Ectodermal cell (in vitro differentiated cells): ENCODE measurements around the gene SIAH1.

Experiments used
- H3K27ac ChIP-seq: 2 replicates; pipeline ENCODE4 v1.7.0; 2013; ENCODE audit warnings: mild to moderate bottlenecking, low read depth, low read length; ENCODE audit not compliant: insufficient read depth, poor library complexity, severe bottlenecking
- H3K27me3 ChIP-seq: 2 replicates; pipeline ENCODE4 v1.7.0; 2013; ENCODE audit warnings: mild to moderate bottlenecking, low read length; ENCODE audit not compliant: insufficient read depth, control insufficient read depth, poor library complexity, severe bottlenecking
- H3K36me3 ChIP-seq: one replicate; pipeline ENCODE4 v1.7.0; 2013; ENCODE audit warnings: low read length; ENCODE audit not compliant: control insufficient read depth, insufficient read depth
- H3K4me1 ChIP-seq: one replicate; pipeline ENCODE4 v1.7.0; 2013; ENCODE audit warnings: low read length; ENCODE audit not compliant: control insufficient read depth, insufficient read depth
- H3K4me3 ChIP-seq: 2 replicates; pipeline ENCODE4 v1.7.0; 2013; ENCODE audit warnings: low read depth, low read length, control low read depth; ENCODE audit not compliant: insufficient read depth
- H3K9me3 ChIP-seq: 2 replicates; pipeline ENCODE4 v1.7.0; 2013; ENCODE audit warnings: mild to moderate bottlenecking, low read length, moderate library complexity; ENCODE audit not compliant: control insufficient read depth
- WGBS, 2 experiments: methylation state at CpG; one replicate each; pipeline ENCODE4 v1.1.7; 2013; ENCODE audit warnings: missing lambda C conversion rate in 2 of 2; 5-methylcytosine and 5-hydroxymethylcytosine counted together

The SIAH1 gene

DNA sequence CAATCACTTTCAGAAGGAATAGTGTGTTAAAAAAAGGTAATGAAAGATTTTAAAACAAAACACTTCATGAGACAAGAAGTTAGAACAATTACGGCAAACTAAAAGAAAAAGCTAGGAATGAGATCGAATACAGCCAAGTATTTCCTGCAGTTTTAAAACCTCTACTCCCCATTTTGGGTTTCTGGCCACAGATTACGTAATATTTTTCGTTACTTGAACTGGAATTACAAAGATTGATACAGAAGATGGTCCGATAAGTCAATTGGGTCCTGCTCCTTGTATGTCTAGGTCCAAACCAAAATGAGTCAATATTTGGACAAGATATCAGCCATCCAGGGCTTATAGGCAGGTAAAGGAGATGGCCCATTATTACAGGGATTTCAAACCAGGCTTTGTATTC lies 52.2 kb downstream of the SIAH1 start:
- Histone ChIP-seq H3K4me3 (no peak overlapping the region), H3K9me3 (no peaks in the 10 kb centered on the region), H3K27ac (no peak overlapping the region), H3K4me1 (no peaks in the 10 kb centered on the region), H3K36me3 (no peaks in the 10 kb centered on the region), H3K27me3 (no peaks in the 10 kb centered on the region)
- WGBS, 2 experiments, result 96 to 97% methylated on average over 5 of the region's 5 CpGs

GRCh38 chr16:48330841-48331192 lies 54.4 kb downstream of the SIAH1 start:
- H3K27me3 ChIP-seq, result no peaks in the 10 kb centered on the region
- no peaks in the 10 kb centered on the region for H3K4me1 ChIP-seq
- WGBS, 2 experiments, result 89 to 100% methylated on average over 3 of the region's 3 CpGs
- no peaks in the 10 kb centered on the region for H3K36me3 ChIP-seq
- H3K4me3 ChIP-seq, result no peak overlapping the region
- no peak overlapping the region for H3K27ac ChIP-seq
- no peaks in the 10 kb centered on the region for H3K9me3 ChIP-seq

- no peak overlapping the region for H3K4me3 ChIP-seq
- 92% methylated on average over 2 of the region's 2 CpGs for WGBS, 2 experiments
- no peaks in the 10 kb centered on the region for H3K9me3 ChIP-seq
- no peaks in the 10 kb centered on the region for H3K27me3 ChIP-seq
- H3K36me3 ChIP-seq, result no peaks in the 10 kb centered on the region
- H3K4me1 ChIP-seq, result no peaks in the 10 kb centered on the region
- no peak overlapping the region for H3K27ac ChIP-seq
Measured at GRCh38 chr16:48330189-48330840, 54.9 kb downstream of the SIAH1 start.

- Histone ChIP-seq H3K27ac (no peak overlapping the region), H3K27me3 (no peaks in the 10 kb centered on the region), H3K4me1 (no peaks in the 10 kb centered on the region), H3K36me3 (no peaks in the 10 kb centered on the region), H3K4me3 (no peak overlapping the region), H3K9me3 (no peaks in the 10 kb centered on the region)
- WGBS, 2 experiments, result 92 to 95% methylated on average over 4 of the region's 4 CpGs
Measured at GRCh38 chr16:48329138-48329537, 56.1 kb downstream of the SIAH1 start.

- Histone ChIP-seq H3K36me3 (no peaks in the 10 kb centered on the region), H3K9me3 (no peaks in the 10 kb centered on the region), H3K27me3 (no peaks in the 10 kb centered on the region), H3K4me3 (no peak overlapping the region), H3K4me1 (no peaks in the 10 kb centered on the region), H3K27ac (no peak overlapping the region)
- 84 to 89% methylated on average over 4 of the region's 4 CpGs for WGBS, 2 experiments
Measured at GRCh38 chr16:48326915-48327314, 58.3 kb downstream of the SIAH1 start.

DNA sequence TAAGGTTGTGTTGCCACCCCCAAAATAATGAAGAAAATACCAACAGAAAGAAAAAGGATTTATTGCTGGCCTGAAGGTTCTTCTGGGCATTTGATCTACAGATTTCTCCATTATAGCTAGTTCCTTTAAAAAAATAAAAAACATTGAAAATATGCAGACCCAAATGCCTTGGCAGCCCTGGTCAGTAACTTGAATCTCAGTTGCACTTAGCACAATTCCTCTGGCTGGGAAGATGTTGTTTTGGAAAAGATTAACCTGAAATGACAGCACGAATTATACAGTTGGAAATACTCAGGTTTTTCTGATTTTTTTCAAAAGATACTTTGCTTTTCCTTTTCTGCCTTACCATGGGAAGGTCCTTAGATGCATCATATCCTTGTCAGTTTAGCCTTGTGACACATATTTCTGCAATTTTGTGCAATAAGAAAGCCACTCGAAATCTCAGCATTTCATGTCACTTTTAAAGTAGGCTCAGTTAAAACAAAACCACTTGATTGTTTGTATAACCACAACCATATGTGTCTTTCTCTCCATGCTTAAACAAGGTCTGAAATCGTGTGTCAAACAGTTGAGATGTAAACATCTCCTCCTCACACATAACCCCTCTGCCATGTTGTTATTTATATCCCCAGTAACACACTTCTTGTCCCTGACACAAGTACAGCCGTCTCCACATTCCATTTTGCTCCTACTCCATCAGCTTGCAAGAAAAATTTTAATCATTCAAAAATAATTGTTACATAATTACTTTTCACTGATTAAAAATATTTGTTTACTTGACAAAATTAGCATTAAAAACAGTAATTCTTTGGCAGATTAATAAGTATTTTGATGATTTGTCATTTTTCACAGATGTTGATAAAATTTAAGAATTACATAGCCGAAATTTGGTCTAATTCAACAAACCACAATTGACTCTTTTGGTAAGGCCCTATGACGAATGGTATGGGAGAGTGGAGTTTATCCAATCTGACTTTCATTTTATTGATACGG lies 61.1 kb downstream of the SIAH1 start:
- Histone ChIP-seq H3K36me3 (no peaks in the 10 kb centered on the region), H3K9me3 (no peaks in the 10 kb centered on the region), H3K27ac (no peak overlapping the region), H3K27me3 (no peaks in the 10 kb centered on the region), H3K4me3 (no peak overlapping the region), H3K4me1 (no peaks in the 10 kb centered on the region)
- 89 to 92% methylated on average over 5 to 7 of the region's 7 CpGs for WGBS, 2 experiments

- no peak overlapping the region for H3K27ac ChIP-seq
- WGBS, 2 experiments, result 90 to 94% methylated on average over 1 to 2 of the region's 2 CpGs
- H3K27me3 ChIP-seq, result no peaks in the 10 kb centered on the region
- H3K4me1 ChIP-seq, result no peaks in the 10 kb centered on the region
- H3K36me3 ChIP-seq, result no peaks in the 10 kb centered on the region
- H3K9me3 ChIP-seq, result no peaks in the 10 kb centered on the region
- no peak overlapping the region for H3K4me3 ChIP-seq
Measured at GRCh38 chr16:48321317-48322036, 63.7 kb downstream of the SIAH1 start.

DNA sequence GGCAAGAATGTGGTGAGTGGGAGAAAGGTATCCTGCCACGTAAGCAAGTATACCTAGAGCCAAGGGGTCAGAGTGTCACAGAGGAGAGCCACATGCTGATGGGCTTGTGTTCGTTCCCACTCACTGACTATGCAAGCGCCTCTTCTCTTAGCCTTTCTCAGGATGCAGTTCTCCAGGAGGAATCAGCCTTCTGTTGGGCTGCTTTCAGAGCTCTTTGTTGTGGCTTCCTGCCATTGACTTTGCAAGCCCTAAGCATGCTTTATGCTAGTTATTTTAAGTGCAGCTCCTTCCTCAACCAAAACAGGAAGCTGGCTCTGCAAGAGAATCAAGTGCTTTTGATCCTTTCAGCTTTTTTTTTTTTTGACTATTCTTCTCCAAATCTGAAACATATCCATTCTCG lies 66.6 kb downstream of the SIAH1 start:
- Histone ChIP-seq H3K27ac (no peak overlapping the region), H3K36me3 (no peaks in the 10 kb centered on the region), H3K27me3 (no peaks in the 10 kb centered on the region), H3K4me3 (no peak overlapping the region), H3K4me1 (no peaks in the 10 kb centered on the region), H3K9me3 (no peaks in the 10 kb centered on the region)
- 83 to 85% methylated on average over 4 of the region's 4 CpGs for WGBS, 2 experiments

GRCh38 chr16:48317614-48318315 lies 67.4 kb downstream of the SIAH1 start:
- H3K4me3 ChIP-seq, result no peak overlapping the region
- WGBS, 2 experiments, result 79 to 92% methylated on average over 2 of the region's 2 CpGs

More at GRCh38 chr16:48317614-48318315, 67.4 kb downstream of the SIAH1 start:
- Histone ChIP-seq H3K4me1 (no peaks in the 10 kb centered on the region), H3K27ac (no peak overlapping the region), H3K36me3 (no peaks in the 10 kb centered on the region), H3K9me3 (no peaks in the 10 kb centered on the region), H3K27me3 (no peaks in the 10 kb centered on the region)
